Neural crest cell (in vitro differentiated cells): ENCODE data around the gene ANAPC10. TPM values are rescaled to one million over a fixed set of nuclear protein-coding genes. Genes with fewer than 3 reads are reported as not detected.

Experiments used
- DNase-seq: peaks from one replicate; pipeline ENCODE4 v3.0.0; 2021; ENCODE audit warnings: low read depth, mixed read lengths, low spot score
- H3K27ac Mint-ChIP-seq: one replicate; pipeline ENCODE4 v1.8.0; 2021; ENCODE audit warnings: mild to moderate bottlenecking, mixed read lengths; ENCODE audit not compliant: unreplicated experiment
- H3K27me3 Mint-ChIP-seq: 2 replicates; pipeline ENCODE4 v1.8.0; 2021; ENCODE audit warnings: low read depth, mild to moderate bottlenecking, mixed read lengths
- H3K36me3 Mint-ChIP-seq: 2 replicates; pipeline ENCODE4 v1.8.0; 2021; ENCODE audit warnings: low read depth, mild to moderate bottlenecking, mixed read lengths
- H3K4me1 Mint-ChIP-seq: 2 replicates; pipeline ENCODE4 v1.8.0; 2021; ENCODE audit warnings: mixed read lengths
- H3K4me3 Mint-ChIP-seq: one replicate; pipeline ENCODE4 v1.8.0; 2021; ENCODE audit warnings: mild to moderate bottlenecking, mixed read lengths
- H3K9me3 Mint-ChIP-seq: 2 replicates; pipeline ENCODE4 v1.8.0; 2021; ENCODE audit warnings: mixed read lengths
- CTCF ChIP-seq: fragments of 200-600 bp; sonication (generic); conservative IDR thresholded peaks from 2 replicates; pipeline ENCODE4 v1.5.0; 2021; ENCODE audit warnings: antibody characterized with exemption, mild to moderate bottlenecking
- total RNA-seq: library from RNA; stranded (reverse); gene quantifications from 2 replicates; pipeline ENCODE4 v1.2.1, GENCODE V29; 2021

ANAPC10 gene
- total RNA-seq, 1 donor from 2014 or later, result 19.4 TPM

- peaks cover 16% of the 10 kb centered on the region for H3K4me1 Mint-ChIP-seq
Observed at GRCh38 chr4:145045180-145045579, 52.8 kb downstream of the ANAPC10 start.

DNA sequence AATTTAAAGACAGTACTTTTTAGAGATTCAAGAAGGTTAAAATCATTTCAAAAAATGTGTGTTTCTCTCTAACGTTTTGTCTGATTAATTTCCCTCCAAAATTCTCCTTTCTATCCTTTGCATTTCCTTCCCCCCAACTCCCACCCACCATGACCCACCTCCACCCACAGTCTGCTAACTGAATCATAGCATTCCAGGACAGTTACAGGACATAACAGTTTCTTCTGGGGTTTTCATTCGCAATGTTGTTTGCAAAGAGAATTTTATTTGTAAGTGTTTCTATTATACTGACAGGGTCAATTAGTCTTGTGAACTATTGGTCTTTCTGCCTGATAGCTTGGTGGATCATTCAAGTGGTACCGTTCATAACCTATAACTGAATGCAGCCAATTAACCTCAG, 53.7 kb downstream of the ANAPC10 start:
- H3K36me3 Mint-ChIP-seq, result no peaks in the 10 kb centered on the region
- H3K27me3 Mint-ChIP-seq, result no peaks in the 10 kb centered on the region
- no peak overlapping the region for H3K4me3 Mint-ChIP-seq
- TF ChIP-seq CTCF, result no peak
- H3K9me3 Mint-ChIP-seq, result no peaks in the 10 kb centered on the region
- H3K27ac Mint-ChIP-seq, result no peak overlapping the region
- peaks cover 16% of the 10 kb centered on the region for H3K4me1 Mint-ChIP-seq
- no peak for DNase-seq

More at GRCh38 chr4:145045180-145045579, 52.8 kb downstream of the ANAPC10 start:
- TF ChIP-seq CTCF, result no peak
- Mint-ChIP-seq H3K27me3 (no peaks in the 10 kb centered on the region), H3K9me3 (no peaks in the 10 kb centered on the region), H3K36me3 (peaks cover 5% of the 10 kb centered on the region), H3K4me3 (no peak overlapping the region), H3K27ac (no peak overlapping the region)
- DNase-seq, result no peak

DNA sequence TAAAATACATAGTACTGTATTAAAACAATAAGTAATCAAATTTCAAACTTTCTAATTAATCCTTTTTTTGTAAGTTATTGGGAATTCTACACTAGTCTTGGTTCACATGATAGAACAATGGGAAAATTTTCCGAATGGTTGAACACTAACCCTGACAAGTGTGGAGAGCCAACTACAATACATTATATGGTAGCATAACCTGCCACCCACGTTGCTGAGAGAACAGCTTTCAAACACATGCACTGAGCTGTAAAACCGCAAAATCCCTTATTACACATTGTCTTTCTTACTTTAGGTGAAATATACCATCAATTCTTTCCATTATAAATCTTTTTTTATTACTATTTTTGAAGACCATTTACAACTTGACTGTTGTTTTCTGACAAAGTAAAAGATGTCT, 54.7 kb downstream of the ANAPC10 start:
- H3K27ac Mint-ChIP-seq, result no peak overlapping the region
- DNase-seq, result no peak
- H3K4me3 Mint-ChIP-seq, result no peak overlapping the region
- no peaks in the 10 kb centered on the region for H3K27me3 Mint-ChIP-seq
- H3K36me3 Mint-ChIP-seq, result no peaks in the 10 kb centered on the region
- TF ChIP-seq CTCF, result no peak
- H3K4me1 Mint-ChIP-seq, result peaks cover 16% of the 10 kb centered on the region
- H3K9me3 Mint-ChIP-seq, result no peaks in the 10 kb centered on the region

DNA sequence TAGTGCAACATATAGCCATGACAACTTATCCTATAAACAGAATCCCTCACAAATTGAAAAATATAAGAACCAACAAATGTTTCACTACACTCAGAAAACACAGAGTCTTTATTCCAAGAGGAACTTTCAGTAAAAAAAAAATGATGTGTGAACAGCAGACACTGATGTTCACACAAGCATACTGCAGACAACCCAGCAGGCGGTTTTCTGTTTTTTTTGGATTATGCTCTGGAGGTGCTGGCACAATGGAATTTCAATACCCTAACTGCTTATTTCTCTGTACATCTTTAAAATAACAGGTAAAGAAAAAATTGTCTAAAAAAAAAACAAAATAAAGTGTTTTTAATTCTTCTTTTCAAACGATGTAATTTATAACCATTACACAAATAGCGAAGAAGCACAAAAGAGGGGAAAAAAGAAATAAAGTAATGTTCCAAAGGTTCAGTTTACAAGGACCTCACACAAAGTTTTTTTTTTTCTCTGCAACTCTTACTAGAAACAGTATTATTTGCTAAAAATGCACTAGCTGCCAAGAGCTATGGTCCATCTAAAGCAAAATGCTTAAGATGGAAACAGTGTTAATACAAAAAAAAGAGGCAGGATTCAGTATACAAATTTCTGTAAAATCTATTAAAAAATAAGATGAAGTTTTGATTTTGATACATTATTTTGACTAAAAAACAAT, 55.3 kb downstream of the ANAPC10 start:
- Mint-ChIP-seq H3K4me3 (no peak overlapping the region), H3K27me3 (no peaks in the 10 kb centered on the region), H3K4me1 (peaks cover 16% of the 10 kb centered on the region), H3K36me3 (no peaks in the 10 kb centered on the region), H3K27ac (no peak overlapping the region), H3K9me3 (no peaks in the 10 kb centered on the region)
- no peak for DNase-seq
- TF ChIP-seq CTCF, result no peak

GRCh38 chr4:145041378-145041777, 56.6 kb downstream of the ANAPC10 start:
- Mint-ChIP-seq H3K4me3 (no peak overlapping the region), H3K27ac (no peak overlapping the region), H3K9me3 (no peaks in the 10 kb centered on the region), H3K36me3 (no peaks in the 10 kb centered on the region), H3K27me3 (no peaks in the 10 kb centered on the region), H3K4me1 (peaks cover 16% of the 10 kb centered on the region)
- DNase-seq, result no peak
- TF ChIP-seq CTCF, result no peak
